Body of pancreas (tissue), 4 donors: ENCODE measurements around the gene GINS1. TPM values are rescaled to one million over a fixed set of nuclear protein-coding genes. Genes with fewer than 3 reads are reported as not detected.
A peak's percentile ranks its signal among the peaks of the same experiment; 100 is the strongest.
"Not testable (repeated sequence)": the region's sequence is repeated elsewhere in the genome, so short reads cannot be mapped to it uniquely, and the experiment has no call there.

Source experiments
- ATAC-seq: fragments of 150-250 bp; one replicate; pipeline ENCODE4 v1.9.1; 2016
- DNase-seq, 4 donors: peaks; one replicate each; pipeline ENCODE4 v3.0.0-alpha.2; 2019
- H3K27ac ChIP-seq, 4 donors: fragments of 200-600 bp; sonication (generic); 1 replicate in 3 of 4; 2 replicates in 1 of 4; pipeline versions ENCODE4 v1.5.1 to v1.6.1; 2016 to 2019; ENCODE audit warnings: mild to moderate bottlenecking in 1 of 4, mixed read lengths in 1 of 4, moderate library complexity in 1 of 4
- H3K27me3 ChIP-seq, 2 donors: fragments of 200-600 bp; sonication (generic); one replicate each; pipeline ENCODE4 v1.6.0; 2016; ENCODE audit warnings: mild to moderate bottlenecking in 1 of 2
- H3K36me3 ChIP-seq, 2 donors: fragments of 200-600 bp; sonication (generic); replicated peaks in 1 of 2; 2 replicates each; pipeline ENCODE4 v1.5.1; 2016; ENCODE audit warnings: low read depth in 2 of 2; ENCODE audit not compliant: insufficient read depth in 1 of 2
- H3K4me1 ChIP-seq: fragments of 200-600 bp; sonication (generic); one replicate; pipeline ENCODE4 v1.6.0; 2016
- H3K4me3 ChIP-seq, 2 donors: fragments of 200-600 bp; sonication (generic); 1 replicate in 1 of 2; 2 replicates in 1 of 2; pipeline ENCODE4 v1.5.1; 2016 to 2019
- H3K9me3 ChIP-seq, 3 donors: fragments of 200-600 bp; sonication (generic); 1 replicate in 2 of 3; 2 replicates in 1 of 3; pipeline ENCODE4 v1.5.1; 2016
- POLR2A ChIP-seq, 3 donors: fragments of 450-650 bp; IDR thresholded peaks; one replicate each; pipeline ENCODE4 v1.6.1; 2016; ENCODE audit warnings: antibody characterized with exemption in 3 of 3, mild to moderate bottlenecking in 2 of 3
- WGBS, 2 donors: methylation state at CpG; one replicate each; pipeline ENCODE4 v1.1.5; 2017; 5-methylcytosine and 5-hydroxymethylcytosine counted together
- intact Hi-C: fragments of 100-400 bp; cut with DNase I; formaldehyde crosslinking; loops from one replicate; pipeline ENCODE4 v1.15.1; 2023
- total RNA-seq, 2 donors: library from RNA; depleted of rRNA; stranded (reverse); fragments of >200 nt; gene quantifications; one replicate each; pipeline ENCODE4 v1.1.0, GENCODE V29; 2016
- TF ChIP-seq, protein P1 (sequence below), 7 experiments: fragments of 450-650 bp in 4 of 7; fragments of 200-600 bp in 3 of 7; sonication (generic) in 3 of 7; IDR thresholded peaks; one replicate each; pipeline ENCODE4 v1.5.1; 2016 to 2019; ENCODE audit warnings: antibody characterized with exemption in 7 of 7

The GINS1 gene
- total RNA-seq, 2 donors from 2014 or later, result 0.78 to 0.99 TPM

DNA sequence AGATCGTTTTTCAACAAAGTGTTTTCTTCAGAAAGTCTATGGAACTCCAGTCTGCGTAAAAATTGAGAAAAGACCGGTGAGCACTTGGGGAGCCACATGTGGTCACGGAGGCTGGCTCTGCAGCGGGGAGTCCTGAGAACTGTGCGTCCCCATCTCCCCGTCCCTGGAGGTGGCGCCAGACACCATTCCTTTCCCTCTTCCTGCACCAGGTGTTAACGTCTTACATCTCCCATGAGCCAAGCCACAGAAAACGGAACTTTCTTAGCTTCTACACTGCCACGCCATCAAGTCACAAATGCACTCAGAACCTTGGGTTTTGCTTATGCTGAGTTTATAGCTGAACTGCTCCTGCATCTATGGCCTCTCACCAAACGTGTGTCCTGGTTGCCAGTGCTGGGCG is 62.6 kb downstream of the GINS1 start:
- WGBS, 2 donors, result 44 to 63% methylated on average over 13 of the region's 13 CpGs
- no peaks in the 10 kb centered on the region for H3K4me1 ChIP-seq
- DNase-seq (peak; percentile 38 to 65 (median 55)), ATAC-seq (peak; percentile 58)
- no peak overlapping the region for H3K4me3 ChIP-seq
- no peak overlapping the region for H3K27ac ChIP-seq
- H3K9me3 ChIP-seq, result no peaks in the 10 kb centered on the region
- H3K36me3 ChIP-seq, result no peaks in the 10 kb centered on the region
- intact Hi-C loops, result no loop called here
- no peak for TF ChIP-seq POLR2A (IDR thresholded peaks at IDR 0.05)
- TF ChIP-seq, protein P1, sequence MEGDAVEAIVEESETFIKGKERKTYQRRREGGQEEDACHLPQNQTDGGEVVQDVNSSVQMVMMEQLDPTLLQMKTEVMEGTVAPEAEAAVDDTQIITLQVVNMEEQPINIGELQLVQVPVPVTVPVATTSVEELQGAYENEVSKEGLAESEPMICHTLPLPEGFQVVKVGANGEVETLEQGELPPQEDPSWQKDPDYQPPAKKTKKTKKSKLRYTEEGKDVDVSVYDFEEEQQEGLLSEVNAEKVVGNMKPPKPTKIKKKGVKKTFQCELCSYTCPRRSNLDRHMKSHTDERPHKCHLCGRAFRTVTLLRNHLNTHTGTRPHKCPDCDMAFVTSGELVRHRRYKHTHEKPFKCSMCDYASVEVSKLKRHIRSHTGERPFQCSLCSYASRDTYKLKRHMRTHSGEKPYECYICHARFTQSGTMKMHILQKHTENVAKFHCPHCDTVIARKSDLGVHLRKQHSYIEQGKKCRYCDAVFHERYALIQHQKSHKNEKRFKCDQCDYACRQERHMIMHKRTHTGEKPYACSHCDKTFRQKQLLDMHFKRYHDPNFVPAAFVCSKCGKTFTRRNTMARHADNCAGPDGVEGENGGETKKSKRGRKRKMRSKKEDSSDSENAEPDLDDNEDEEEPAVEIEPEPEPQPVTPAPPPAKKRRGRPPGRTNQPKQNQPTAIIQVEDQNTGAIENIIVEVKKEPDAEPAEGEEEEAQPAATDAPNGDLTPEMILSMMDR (IDR thresholded peaks at IDR 0.05), result peak; percentile 23 to 67 (median 49)
- H3K27me3 ChIP-seq, result no peaks in the 10 kb centered on the region

DNA sequence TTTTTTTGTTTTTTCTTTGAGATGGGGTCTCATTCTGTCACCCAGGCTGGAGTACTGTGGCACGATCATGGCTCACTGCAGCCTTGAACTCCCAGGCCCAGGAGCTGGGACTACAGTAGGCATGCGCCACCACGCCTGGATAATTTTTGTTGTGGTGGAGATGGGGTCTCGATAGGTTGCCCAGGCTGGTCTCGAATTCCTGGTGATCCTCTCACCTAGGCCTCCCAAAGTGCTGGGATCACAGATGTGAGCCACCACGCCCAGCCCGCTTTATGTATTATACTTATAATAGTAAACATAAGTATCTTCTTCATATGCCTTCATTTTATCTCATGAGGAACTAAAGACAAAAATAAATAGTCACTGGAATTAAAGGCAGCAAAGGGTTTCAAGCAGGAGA is 63.5 kb downstream of the GINS1 start:
- no peak overlapping the region for H3K27ac ChIP-seq
- no peaks in the 10 kb centered on the region for H3K4me1 ChIP-seq
- no peaks in the 10 kb centered on the region for H3K36me3 ChIP-seq
- H3K4me3 ChIP-seq, result no peak overlapping the region
- TF ChIP-seq, protein P1 (IDR thresholded peaks at IDR 0.05), result no peak
- no peak for TF ChIP-seq POLR2A (IDR thresholded peaks at IDR 0.05)
- intact Hi-C loops, result no loop called here
- no peak for ATAC-seq
- no peaks in the 10 kb centered on the region for H3K27me3 ChIP-seq
- no peaks in the 10 kb centered on the region for H3K9me3 ChIP-seq
- WGBS, 2 donors, result 89 to 95% methylated on average over 7 of the region's 7 CpGs
- no peak for DNase-seq

DNA sequence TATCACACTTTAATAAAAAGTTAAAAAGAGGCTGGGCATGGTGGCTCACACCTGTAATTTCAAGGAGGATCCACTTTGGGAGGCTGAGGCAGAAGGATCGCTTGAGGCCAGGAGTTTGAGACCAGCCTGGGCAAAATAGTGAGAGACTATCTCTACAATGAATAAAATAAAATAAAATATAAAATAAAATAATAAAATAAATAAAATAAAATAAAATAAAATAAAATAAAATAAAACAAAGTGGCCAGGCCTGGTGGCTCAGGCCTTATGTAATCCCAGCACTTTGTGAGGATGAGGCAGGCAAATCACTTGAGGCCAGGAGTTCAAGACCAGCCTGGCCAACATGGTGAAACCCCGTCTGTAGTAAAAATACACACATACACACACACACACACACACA is 65.8 kb downstream of the GINS1 start:
- H3K36me3 ChIP-seq, H3K4me1 ChIP-seq, H3K4me3 ChIP-seq, H3K27ac ChIP-seq, ATAC-seq, intact Hi-C loops, DNase-seq, H3K9me3 ChIP-seq, H3K27me3 ChIP-seq: not testable (repeated sequence)
- WGBS, 2 donors, result 92 to 100% methylated on average over 2 of the region's 2 CpGs

DNA sequence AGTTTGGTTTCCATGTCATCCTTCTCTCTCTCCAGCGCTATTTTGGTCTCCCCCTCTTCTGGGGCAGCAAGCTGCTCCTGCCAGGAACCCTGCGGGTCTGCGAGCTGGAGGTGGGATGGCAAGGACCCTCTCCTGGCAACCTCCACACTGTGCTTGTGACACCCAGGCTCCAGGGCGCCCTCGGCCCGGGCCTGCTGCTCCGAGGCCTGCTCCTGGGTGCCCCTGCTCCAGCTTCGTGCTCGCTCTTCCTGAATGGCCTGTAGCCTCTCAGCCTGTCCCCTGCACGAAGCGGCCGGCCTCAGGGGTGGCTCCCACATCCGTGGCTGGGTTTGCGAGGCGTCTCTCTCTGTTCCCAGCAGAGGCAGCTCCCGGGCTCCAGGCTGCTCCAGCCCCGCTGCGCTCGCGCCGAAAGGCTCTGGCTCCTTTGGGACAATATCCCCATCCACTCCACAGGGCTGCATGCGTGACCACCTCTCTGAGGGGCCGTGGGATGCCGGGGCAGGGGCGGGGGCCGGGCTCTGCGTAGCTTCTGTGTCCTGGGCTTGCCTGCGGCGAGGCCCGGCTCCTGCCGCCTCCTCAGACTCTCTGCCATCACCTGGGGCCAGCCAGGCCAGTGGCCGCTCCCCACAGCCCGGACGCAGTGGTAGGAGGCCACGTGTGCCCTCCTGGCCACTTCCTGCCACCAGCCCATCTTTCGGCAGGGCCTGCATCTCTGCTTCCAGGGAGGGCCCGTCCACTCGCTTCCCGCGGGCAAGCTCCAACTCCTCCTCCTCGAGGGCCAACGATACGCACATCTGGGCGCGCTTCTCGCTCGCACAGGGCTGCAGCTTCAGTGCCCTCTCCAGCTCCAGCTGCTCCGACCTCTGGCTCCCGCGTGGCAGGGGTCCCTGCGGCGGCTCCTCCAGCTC is 68.9 kb downstream of the GINS1 start:
- DNase-seq (no peak), ATAC-seq (no peak)
- 92 to 94% methylated on average over 27 to 52 of the region's 52 CpGs for WGBS, 2 donors
- no peaks in the 10 kb centered on the region for H3K4me1 ChIP-seq
- no peaks in the 10 kb centered on the region for H3K9me3 ChIP-seq
- no peak overlapping the region for H3K4me3 ChIP-seq
- intact Hi-C loops, result no loop called here
- no peak for TF ChIP-seq POLR2A (IDR thresholded peaks at IDR 0.05)
- H3K27me3 ChIP-seq, result no peaks in the 10 kb centered on the region
- H3K36me3 ChIP-seq, result no peaks in the 10 kb centered on the region
- H3K27ac ChIP-seq, result no peak overlapping the region

DNA sequence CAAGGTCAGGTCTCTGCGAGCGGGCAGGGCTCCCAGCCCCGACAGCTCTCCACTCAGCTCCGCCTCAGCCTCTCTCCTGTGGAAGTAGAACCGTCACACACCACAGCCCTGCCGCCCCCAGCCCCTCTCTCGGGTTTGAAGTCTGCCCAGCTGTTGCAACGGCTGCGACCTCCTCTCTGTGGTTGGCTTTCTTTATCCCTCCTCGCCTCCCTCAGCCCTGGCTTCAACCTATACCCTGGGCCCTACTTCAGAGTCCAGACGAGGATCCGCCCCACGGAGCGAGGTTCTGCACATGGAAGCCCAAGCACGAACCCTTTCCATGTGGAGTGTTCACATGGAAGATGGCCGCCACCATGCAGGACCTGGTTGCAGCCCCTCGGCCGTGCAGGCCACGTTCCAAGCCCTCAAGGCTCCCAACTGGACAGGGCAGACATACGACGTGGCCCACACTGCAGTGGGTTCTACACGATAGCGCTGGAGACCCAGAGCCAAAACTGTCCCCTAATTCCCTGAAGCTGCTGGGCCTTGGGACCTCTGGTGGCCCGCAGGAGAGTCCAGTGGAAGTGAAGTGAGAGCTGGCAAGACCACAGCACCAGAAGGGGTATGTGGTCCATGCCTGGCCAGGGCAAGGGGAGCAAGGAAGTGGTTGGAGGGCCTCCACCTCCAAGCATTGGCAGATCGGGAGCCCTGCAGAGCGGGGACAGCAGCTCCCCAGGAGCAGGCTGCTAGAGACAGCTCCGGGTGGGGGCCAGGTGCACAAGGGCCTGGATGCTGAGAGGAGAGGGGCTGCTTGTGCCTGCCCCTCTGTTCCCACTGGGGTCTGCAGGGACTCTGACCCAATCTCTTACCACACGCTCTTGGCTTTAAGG is 69.8 kb downstream of the GINS1 start:
- Histone ChIP-seq H3K4me1 (no peaks in the 10 kb centered on the region), H3K36me3 (no peaks in the 10 kb centered on the region), H3K27me3 (no peaks in the 10 kb centered on the region), H3K4me3 (no peak overlapping the region), H3K27ac (no peak overlapping the region), H3K9me3 (no peaks in the 10 kb centered on the region)
- intact Hi-C loops, result no loop called here
- TF ChIP-seq, protein P1 (IDR thresholded peaks at IDR 0.05), result no peak
- no peak for TF ChIP-seq POLR2A (IDR thresholded peaks at IDR 0.05)
- DNase-seq (no peak), ATAC-seq (no peak)
- WGBS, 2 donors, result 87 to 93% methylated on average over 19 to 28 of the region's 28 CpGs
